SK-N-SH treated with all-trans-retinoic acid at 6 μM for 48 hours (cell line): ENCODE data around the gene SF3A1.

Experiments used
- ATAC-seq: fragments of 200-7000 bp; cut with Tn5 transposase; 3 replicates; pipeline ENCODE4 v1.9.1; 2020; ENCODE audit warnings: mild to moderate bottlenecking, moderate library complexity
- ARNTL ChIP-seq: fragments of 450-650 bp; formaldehyde crosslinking; IDR thresholded peaks from 2 replicates; pipeline ENCODE4 v1.5.0; 2020; ENCODE audit warnings: low read depth, mild to moderate bottlenecking, moderate library complexity, borderline replicate concordance
- CSDC2 ChIP-seq: fragments of 250-450 bp; sonication (Bioruptor Pico); IDR thresholded peaks from 2 replicates; pipeline ENCODE4 v1.5.0; 2020; ENCODE audit warnings: mild to moderate bottlenecking, moderate library complexity
- ESRRG ChIP-seq: fragments of 250-450 bp; sonication (Bioruptor Pico); IDR thresholded peaks from 2 replicates; pipeline ENCODE4 v1.6.1; 2021; ENCODE audit warnings: mild to moderate bottlenecking
- GLIS3 ChIP-seq: fragments of 250-450 bp; sonication (Bioruptor Pico); IDR thresholded peaks from 2 replicates; pipeline ENCODE4 v1.5.0; 2020; ENCODE audit warnings: mild to moderate bottlenecking, moderate library complexity
- ISL1 ChIP-seq: fragments of 250-450 bp; sonication (Bioruptor Pico); IDR thresholded peaks from 2 replicates; pipeline ENCODE4 v2.1.2; 2022; ENCODE audit warnings: mild to moderate bottlenecking, moderate library complexity
- OSR1 ChIP-seq: fragments of 250-450 bp; sonication (Bioruptor Pico); IDR thresholded peaks from 2 replicates; pipeline ENCODE4 v1.8.0; 2022; ENCODE audit warnings: moderate library complexity, mild to moderate bottlenecking, inconsistent platforms
- PPARA ChIP-seq: fragments of 250-450 bp; sonication (Bioruptor Pico); IDR thresholded peaks from 2 replicates; pipeline ENCODE4 v1.5.0; 2020; ENCODE audit warnings: mild to moderate bottlenecking, borderline replicate concordance
- RARB ChIP-seq: fragments of 250-450 bp; sonication (Bioruptor Pico); IDR thresholded peaks from 2 replicates; pipeline ENCODE4 v1.8.0; 2021; ENCODE audit warnings: mild to moderate bottlenecking, moderate library complexity
- SNAI2 ChIP-seq: fragments of 250-450 bp; sonication (Bioruptor Pico); IDR thresholded peaks from 2 replicates; pipeline ENCODE4 v1.5.0; 2020; ENCODE audit warnings: mild to moderate bottlenecking, moderate library complexity
- TCF4 ChIP-seq: fragments of 250-450 bp; sonication (Bioruptor Pico); IDR thresholded peaks from 2 replicates; pipeline ENCODE4 v1.8.0; 2021; ENCODE audit warnings: mild to moderate bottlenecking, moderate library complexity, borderline replicate concordance
- TOX ChIP-seq: fragments of 250-450 bp; sonication (Bioruptor Pico); IDR thresholded peaks from 2 replicates; pipeline ENCODE4 v1.8.0; 2021; ENCODE audit warnings: mild to moderate bottlenecking, moderate library complexity, borderline replicate concordance
- ZC3H10 ChIP-seq: fragments of 250-450 bp; sonication (Bioruptor Pico); IDR thresholded peaks from 2 replicates; pipeline ENCODE4 v1.5.1; 2021; ENCODE audit warnings: mild to moderate bottlenecking, moderate library complexity
- ZFP3 ChIP-seq: fragments of 250-450 bp; sonication (Bioruptor Pico); IDR thresholded peaks from 2 replicates; pipeline ENCODE4 v1.5.0; 2020; ENCODE audit warnings: mild to moderate bottlenecking, moderate library complexity
- ZFP30 ChIP-seq: fragments of 450-650 bp; formaldehyde crosslinking; IDR thresholded peaks from 2 replicates; pipeline ENCODE4 v1.5.0; 2022; ENCODE audit warnings: mild to moderate bottlenecking, moderate library complexity
- ZNF565 ChIP-seq: fragments of 450-650 bp; formaldehyde crosslinking; conservative IDR thresholded peaks from 2 replicates; pipeline ENCODE4 v1.5.0; 2020; ENCODE audit warnings: low read depth, mild to moderate bottlenecking, moderate library complexity
- ZNF70 ChIP-seq: fragments of 450-650 bp; formaldehyde crosslinking; IDR thresholded peaks from 2 replicates; pipeline ENCODE4 v1.5.0; 2020; ENCODE audit warnings: mild to moderate bottlenecking, moderate library complexity
- ZNF8 ChIP-seq: fragments of 450-650 bp; formaldehyde crosslinking; IDR thresholded peaks from 2 replicates; pipeline ENCODE4 v1.5.0; 2020; ENCODE audit warnings: mild to moderate bottlenecking, moderate library complexity
- TF ChIP-seq, protein P1 (sequence below): fragments of 250-450 bp; sonication (Bioruptor Pico); IDR thresholded peaks from 2 replicates; pipeline ENCODE4 v1.5.0; 2020; ENCODE audit warnings: mild to moderate bottlenecking, moderate library complexity
- TF ChIP-seq, protein P2 (sequence below): fragments of 250-450 bp; sonication (Bioruptor Pico); IDR thresholded peaks from 2 replicates; pipeline ENCODE4 v1.5.1; 2020; ENCODE audit warnings: low read depth, mild to moderate bottlenecking, moderate library complexity
- TF ChIP-seq, protein P3 (sequence below): fragments of 250-450 bp; sonication (Bioruptor Pico); IDR thresholded peaks from 2 replicates; pipeline ENCODE4 v1.8.0; 2021; ENCODE audit warnings: low read depth, mild to moderate bottlenecking, moderate library complexity, borderline replicate concordance

SF3A1 gene

DNA sequence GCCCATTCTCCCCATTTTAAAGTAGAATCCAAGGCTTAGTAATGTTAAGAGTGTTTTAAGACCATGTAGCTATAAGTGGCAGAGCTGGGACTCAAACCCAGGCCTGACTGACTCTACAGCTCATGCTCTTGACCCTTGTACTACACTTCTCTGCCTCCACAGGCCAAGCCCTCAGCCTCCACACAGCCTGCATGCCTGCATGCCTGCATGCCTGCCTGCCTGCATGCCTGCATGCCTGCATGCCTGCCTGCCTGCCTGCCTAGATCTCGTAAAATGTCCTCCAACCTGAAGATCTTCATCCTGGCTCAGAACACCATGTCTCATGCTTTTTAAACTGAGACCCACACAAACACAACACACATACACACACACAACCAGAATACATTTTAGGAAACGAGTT lies 48.6 kb downstream of the SF3A1 start (continued):
- TF ChIP-seq, protein P1, sequence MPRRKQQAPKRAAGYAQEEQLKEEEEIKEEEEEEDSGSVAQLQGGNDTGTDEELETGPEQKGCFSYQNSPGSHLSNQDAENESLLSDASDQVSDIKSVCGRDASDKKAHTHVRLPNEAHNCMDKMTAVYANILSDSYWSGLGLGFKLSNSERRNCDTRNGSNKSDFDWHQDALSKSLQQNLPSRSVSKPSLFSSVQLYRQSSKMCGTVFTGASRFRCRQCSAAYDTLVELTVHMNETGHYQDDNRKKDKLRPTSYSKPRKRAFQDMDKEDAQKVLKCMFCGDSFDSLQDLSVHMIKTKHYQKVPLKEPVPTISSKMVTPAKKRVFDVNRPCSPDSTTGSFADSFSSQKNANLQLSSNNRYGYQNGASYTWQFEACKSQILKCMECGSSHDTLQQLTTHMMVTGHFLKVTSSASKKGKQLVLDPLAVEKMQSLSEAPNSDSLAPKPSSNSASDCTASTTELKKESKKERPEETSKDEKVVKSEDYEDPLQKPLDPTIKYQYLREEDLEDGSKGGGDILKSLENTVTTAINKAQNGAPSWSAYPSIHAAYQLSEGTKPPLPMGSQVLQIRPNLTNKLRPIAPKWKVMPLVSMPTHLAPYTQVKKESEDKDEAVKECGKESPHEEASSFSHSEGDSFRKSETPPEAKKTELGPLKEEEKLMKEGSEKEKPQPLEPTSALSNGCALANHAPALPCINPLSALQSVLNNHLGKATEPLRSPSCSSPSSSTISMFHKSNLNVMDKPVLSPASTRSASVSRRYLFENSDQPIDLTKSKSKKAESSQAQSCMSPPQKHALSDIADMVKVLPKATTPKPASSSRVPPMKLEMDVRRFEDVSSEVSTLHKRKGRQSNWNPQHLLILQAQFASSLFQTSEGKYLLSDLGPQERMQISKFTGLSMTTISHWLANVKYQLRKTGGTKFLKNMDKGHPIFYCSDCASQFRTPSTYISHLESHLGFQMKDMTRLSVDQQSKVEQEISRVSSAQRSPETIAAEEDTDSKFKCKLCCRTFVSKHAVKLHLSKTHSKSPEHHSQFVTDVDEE (CRISPR knock-in tag), result no peak
- TF ChIP-seq, all 23 proteins: peak for 0

DNA sequence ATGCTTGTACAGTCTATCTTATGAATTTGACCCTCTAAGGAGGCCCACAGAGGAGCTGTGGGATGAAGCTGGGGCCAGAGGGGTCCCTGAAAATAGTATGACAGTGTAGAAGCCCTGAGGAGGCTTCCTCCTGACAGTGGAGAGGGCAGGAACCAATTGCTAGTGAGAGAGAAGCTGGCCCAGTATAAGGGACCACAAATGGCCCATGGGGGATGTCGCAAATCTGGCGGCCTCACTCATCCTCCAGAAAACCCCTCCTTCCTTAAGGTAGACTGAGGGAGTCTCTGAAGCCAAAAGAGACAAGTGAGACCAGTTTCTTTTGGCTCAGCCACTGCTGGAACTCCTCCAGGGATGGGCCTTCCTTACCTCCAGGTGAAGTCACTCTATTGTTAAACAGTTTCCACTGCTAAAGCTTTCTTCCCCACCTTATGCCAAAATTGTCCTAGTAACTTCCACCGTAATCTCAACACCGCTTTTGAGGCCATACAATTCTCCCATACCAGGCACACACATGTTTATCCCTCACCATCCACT lies 49.6 kb downstream of the SF3A1 start:
- TF ChIP-seq PPARA (CRISPR knock-in tag) (no peak), ARNTL (CRISPR knock-in tag) (no peak), ZC3H10 (CRISPR knock-in tag) (no peak), SNAI2 (CRISPR knock-in tag) (no peak)
- TF ChIP-seq, protein P1 (CRISPR knock-in tag), result no peak

DNA sequence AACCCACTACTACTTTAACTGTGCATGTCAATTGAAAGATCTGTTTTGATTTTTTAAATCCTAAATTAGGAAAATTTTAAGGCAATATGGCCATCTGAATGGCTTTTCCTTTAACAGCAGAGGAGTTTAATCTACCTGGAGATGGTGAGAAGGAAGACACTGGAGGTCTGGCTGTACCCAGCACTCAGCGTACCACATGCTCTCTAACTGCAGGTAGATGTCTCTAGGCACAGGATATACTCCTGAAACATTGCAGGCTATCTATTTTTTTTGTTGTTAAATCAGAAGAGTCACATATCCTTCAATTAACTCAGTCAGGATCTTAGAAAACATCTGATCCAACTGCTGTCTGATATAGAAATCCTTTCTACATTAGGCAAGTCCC lies 50.1 kb downstream of the SF3A1 start:
- TF ChIP-seq SNAI2 (CRISPR knock-in tag), result no peak
- no peak for TF ChIP-seq ESRRG
- no peak for TF ChIP-seq ZNF70
- TF ChIP-seq, protein P1 (CRISPR knock-in tag), result no peak
- TF ChIP-seq TOX, result no peak
- no peak for TF ChIP-seq ISL1
- TF ChIP-seq, protein P2, sequence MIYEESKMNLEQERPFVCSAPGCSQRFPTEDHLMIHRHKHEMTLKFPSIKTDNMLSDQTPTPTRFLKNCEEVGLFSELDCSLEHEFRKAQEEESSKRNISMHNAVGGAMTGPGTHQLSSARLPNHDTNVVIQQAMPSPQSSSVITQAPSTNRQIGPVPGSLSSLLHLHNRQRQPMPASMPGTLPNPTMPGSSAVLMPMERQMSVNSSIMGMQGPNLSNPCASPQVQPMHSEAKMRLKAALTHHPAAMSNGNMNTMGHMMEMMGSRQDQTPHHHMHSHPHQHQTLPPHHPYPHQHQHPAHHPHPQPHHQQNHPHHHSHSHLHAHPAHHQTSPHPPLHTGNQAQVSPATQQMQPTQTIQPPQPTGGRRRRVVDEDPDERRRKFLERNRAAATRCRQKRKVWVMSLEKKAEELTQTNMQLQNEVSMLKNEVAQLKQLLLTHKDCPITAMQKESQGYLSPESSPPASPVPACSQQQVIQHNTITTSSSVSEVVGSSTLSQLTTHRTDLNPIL (CRISPR knock-in tag), result no peak
- no peak for TF ChIP-seq TCF4 (CRISPR knock-in tag)
- no peak for TF ChIP-seq GLIS3 (CRISPR knock-in tag)
- no peak for TF ChIP-seq ZNF565 (CRISPR knock-in tag)
- no peak for TF ChIP-seq ZFP30 (CRISPR knock-in tag)
- no peak for TF ChIP-seq ZFP3
- no peak for TF ChIP-seq CSDC2 (CRISPR knock-in tag)
- TF ChIP-seq ARNTL (CRISPR knock-in tag), result no peak
- TF ChIP-seq OSR1 (CRISPR knock-in tag), result no peak
- TF ChIP-seq, protein P3, sequence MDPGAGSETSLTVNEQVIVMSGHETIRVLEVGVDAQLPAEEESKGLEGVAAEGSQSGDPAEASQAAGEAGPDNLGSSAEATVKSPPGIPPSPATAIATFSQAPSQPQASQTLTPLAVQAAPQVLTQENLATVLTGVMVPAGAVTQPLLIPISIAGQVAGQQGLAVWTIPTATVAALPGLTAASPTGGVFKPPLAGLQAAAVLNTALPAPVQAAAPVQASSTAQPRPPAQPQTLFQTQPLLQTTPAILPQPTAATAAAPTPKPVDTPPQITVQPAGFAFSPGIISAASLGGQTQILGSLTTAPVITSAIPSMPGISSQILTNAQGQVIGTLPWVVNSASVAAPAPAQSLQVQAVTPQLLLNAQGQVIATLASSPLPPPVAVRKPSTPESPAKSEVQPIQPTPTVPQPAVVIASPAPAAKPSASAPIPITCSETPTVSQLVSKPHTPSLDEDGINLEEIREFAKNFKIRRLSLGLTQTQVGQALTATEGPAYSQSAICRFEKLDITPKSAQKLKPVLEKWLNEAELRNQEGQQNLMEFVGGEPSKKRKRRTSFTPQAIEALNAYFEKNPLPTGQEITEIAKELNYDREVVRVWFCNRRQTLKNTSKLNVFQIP (CRISPR knock-in tag), result no peak
- TF ChIP-seq ZNF8 (CRISPR knock-in tag), result no peak
- TF ChIP-seq RARB (CRISPR knock-in tag), result no peak
- ATAC-seq, result no peak

More for the DNA sequence above, 49.6 kb downstream of the SF3A1 start:
- ATAC-seq, result no peak
